Loucy (cell line): ENCODE data around the gene BTBD9.

Experiments used
- H2AFZ ChIP-seq: fragments of 200-600 bp; sonication (generic); 2 replicates; pipeline ENCODE4 v1.6.0; 2016; ENCODE audit warnings: antibody characterized with exemption, mild to moderate bottlenecking, low read length, moderate library complexity
- H3F3A ChIP-seq: fragments of 200-600 bp; 2 replicates; pipeline ENCODE4 v1.6.0; 2016; ENCODE audit warnings: antibody characterized with exemption, low read depth, mild to moderate bottlenecking
- H3K27me3 ChIP-seq: fragments of 200-600 bp; sonication (generic); 2 replicates; pipeline ENCODE4 v1.6.1; 2014; ENCODE audit warnings: low read length, mild to moderate bottlenecking; ENCODE audit not compliant: insufficient read depth, poor library complexity, severe bottlenecking
- H3K36me3 ChIP-seq: fragments of 200-600 bp; sonication (generic); 2 replicates; pipeline ENCODE4 v1.6.1; 2016; ENCODE audit warnings: low read length; ENCODE audit not compliant: insufficient read depth
- H3K4me1 ChIP-seq: fragments of 200-600 bp; sonication (generic); 2 replicates; pipeline ENCODE4 v1.5.1; 2014; ENCODE audit warnings: low read length, mild to moderate bottlenecking; ENCODE audit not compliant: insufficient read depth, poor library complexity, severe bottlenecking
- H3K4me2 ChIP-seq: fragments of 200-600 bp; sonication (generic); 2 replicates; pipeline ENCODE4 v1.6.0; 2014; ENCODE audit warnings: antibody characterized with exemption, low read length, low read depth, mild to moderate bottlenecking; ENCODE audit not compliant: poor library complexity, severe bottlenecking
- H3K4me3 ChIP-seq: fragments of 200-600 bp; sonication (generic); 2 replicates; pipeline ENCODE4 v1.5.1; 2014; ENCODE audit warnings: low read length, mild to moderate bottlenecking, mixed read lengths; ENCODE audit not compliant: poor library complexity, severe bottlenecking
- H3K79me2 ChIP-seq: fragments of 200-600 bp; sonication (generic); 2 replicates; pipeline ENCODE4 v1.6.1; 2014; ENCODE audit warnings: low read length; ENCODE audit not compliant: insufficient read depth
- H3K9ac ChIP-seq: fragments of 200-600 bp; sonication (generic); 2 replicates; pipeline ENCODE4 v1.6.0; 2014; ENCODE audit warnings: mild to moderate bottlenecking, low read depth, low read length, moderate library complexity; ENCODE audit not compliant: poor library complexity, severe bottlenecking
- H3K9me2 ChIP-seq: fragments of 200-600 bp; sonication (generic); replicated peaks from 2 replicates; pipeline ENCODE4 v1.6.1; 2016; ENCODE audit warnings: low read depth, low read length, mixed read lengths
- H3K9me3 ChIP-seq: fragments of 200-600 bp; sonication (generic); 2 replicates; pipeline ENCODE4 v1.6.1; 2014; ENCODE audit warnings: mild to moderate bottlenecking, antibody characterized with exemption, low read length, low read depth; ENCODE audit not compliant: insufficient read depth
- H4K20me1 ChIP-seq: fragments of 200-600 bp; sonication (generic); 2 replicates; pipeline ENCODE4 v1.6.0; 2014; ENCODE audit warnings: antibody characterized with exemption, low read length, mild to moderate bottlenecking; ENCODE audit not compliant: insufficient read depth, poor library complexity, severe bottlenecking
- CTCF ChIP-seq: fragments of 200-600 bp; sonication (generic); conservative IDR thresholded peaks from 2 replicates; pipeline ENCODE4 v1.5.1; 2014; ENCODE audit warnings: mild to moderate bottlenecking, antibody characterized with exemption, low read length
- EZH2phosphoT487 ChIP-seq: fragments of 200-600 bp; IDR thresholded peaks from 2 replicates; pipeline ENCODE4 v1.6.1; 2018; ENCODE audit warnings: antibody characterized with exemption, mild to moderate bottlenecking, moderate library complexity, borderline replicate concordance

BTBD9 gene

GRCh38 chr6:38326837-38327236 lies 312.9 kb downstream of the BTBD9 start:
- Histone ChIP-seq H3K9me2 (no peaks in the 10 kb centered on the region), H3K4me1 (peaks cover 9% of the 10 kb centered on the region), H3K4me3 (no peak overlapping the region), H3K36me3 (no peaks in the 10 kb centered on the region), H3K9me3 (no peaks in the 10 kb centered on the region), H3K4me2 (peak overlapping the region; percentile 33), H3K9ac (no peak overlapping the region), H4K20me1 (no peaks in the 10 kb centered on the region), H3K79me2 (no peaks in the 10 kb centered on the region), H3K27me3 (no peaks in the 10 kb centered on the region), H3F3A (0 out of 2 replicates have a peak, but pooled peaks cover 3% of the 10 kb centered on the region), H2AFZ (no peak overlapping the region)
- TF ChIP-seq EZH2phosphoT487 (no peak), CTCF (no peak)

GRCh38 chr6:38323216-38323615 lies 316.5 kb downstream of the BTBD9 start:
- Histone ChIP-seq H4K20me1 (no peaks in the 10 kb centered on the region), H3K36me3 (no peaks in the 10 kb centered on the region), H3K9me2 (no peaks in the 10 kb centered on the region), H3K4me1 (peaks cover 9% of the 10 kb centered on the region), H3K9me3 (no peaks in the 10 kb centered on the region), H3K4me3 (no peak overlapping the region), H3F3A (no peaks in the 10 kb centered on the region), H2AFZ (no peak overlapping the region), H3K4me2 (no peak overlapping the region), H3K9ac (no peak overlapping the region), H3K79me2 (no peaks in the 10 kb centered on the region), H3K27me3 (no peaks in the 10 kb centered on the region)
- no peak for TF ChIP-seq CTCF
- no peak for TF ChIP-seq EZH2phosphoT487

- Histone ChIP-seq H3K9ac (no peak overlapping the region), H3K36me3 (no peaks in the 10 kb centered on the region), H3K4me3 (no peak overlapping the region), H3K9me2 (no peaks in the 10 kb centered on the region), H4K20me1 (no peaks in the 10 kb centered on the region), H3K27me3 (no peaks in the 10 kb centered on the region), H3K4me1 (peaks cover 7% of the 10 kb centered on the region), H3K79me2 (no peaks in the 10 kb centered on the region), H3K4me2 (no peak overlapping the region), H3K9me3 (no peaks in the 10 kb centered on the region), H2AFZ (no peak overlapping the region), H3F3A (no peaks in the 10 kb centered on the region)
- no peak for TF ChIP-seq CTCF
- no peak for TF ChIP-seq EZH2phosphoT487
Observed at GRCh38 chr6:38322138-38322537, 317.6 kb downstream of the BTBD9 start.
